ENCODE measurements around the gene BBS1. TPM values are rescaled to one million over a fixed set of nuclear protein-coding genes. Genes with fewer than 3 reads are reported as not detected.

The BBS1 gene
- total RNA-seq, 1 experiment from 2014 or later = 47.1 TPM

- Histone ChIP-seq H3K4me3 (ENCODE audit: low read depth, low read length) (no peak overlapping the region), H3K27me3 (replicated peaks; ENCODE audit: control insufficient read depth, insufficient read depth, low read length) (no peaks in the 10 kb centered on the region; the same call in 1 of the 2 replicates), H3K36me3 (ENCODE audit: control insufficient read depth, insufficient read depth, low read length) (no peaks in the 10 kb centered on the region), H3K4me1 (peaks cover 19% of the 10 kb centered on the region), H3K9me3 (peaks cover 4% of the 10 kb centered on the region; the same call in 1 of the 2 replicates)
- BruUV-seq (replicated peaks) = no TSS peak
- no peaks in the 10 kb centered on the region for H3K27me3 Mint-ChIP-seq (ENCODE audit: insufficient read depth, unreplicated experiment)
- H3K9me3 Mint-ChIP-seq (ENCODE audit: unreplicated experiment) = peaks cover 17% of the 10 kb centered on the region
- peak in 1 of 2 experiments; percentile 47 for DNase-seq
- H3K4me3 Mint-ChIP-seq (ENCODE audit: unreplicated experiment) = no peak overlapping the region
- H3K36me3 Mint-ChIP-seq (ENCODE audit: insufficient read depth, unreplicated experiment) = peaks cover 6% of the 10 kb centered on the region
- CTCF ChIA-PET = interaction anchor here (0.9 to 3.4 kb wide), 3 partner anchors 26 to 49 kb away, joined by 4 to 65 read pairs (median 7); partner anchors contain the start of gene MRPL11
- no peak overlapping the region for H3K27ac Mint-ChIP-seq (ENCODE audit: unreplicated experiment)
- no peak for TF ChIP-seq CTCF (IDR thresholded peaks at IDR 0.05; ENCODE audit: insufficient read depth in 1 of 2, low read depth in 1 of 2, low read length in 1 of 2, severe bottlenecking in 1 of 2, unreplicated experiment in 1 of 2)
- intact Hi-C loops (cut with micrococcal nuclease; ENCODE audit: unreplicated experiment) = no loop called here
- peaks cover 17% of the 10 kb centered on the region for H3K4me1 Mint-ChIP-seq (ENCODE audit: low read depth, unreplicated experiment)
- POLR2A ChIA-PET = interaction anchor here (3.1 kb wide), 1 partner anchor 15 kb away, joined by 98 read pairs; the partner anchor contains the start of gene DPP3
These were observed 45.5 kb upstream of the BBS1 start for GRCh38 chr11:66464916-66465315.

- H3K36me3 Mint-ChIP-seq (ENCODE audit: insufficient read depth, unreplicated experiment) = peaks cover 11% of the 10 kb centered on the region
- CTCF ChIA-PET = interaction anchor here (0.9 to 3.4 kb wide), 7 partner anchors 26 to 213 kb away, joined by 4 to 65 read pairs (median 10); partner anchors contain the start of genes CCDC87, MRPL11 and RBM4B
These were observed 44.8 kb upstream of the BBS1 start for GRCh38 chr11:66465373-66466224.

More at GRCh38 chr11:66465373-66466224, 44.8 kb upstream of the BBS1 start:
- Histone ChIP-seq H3K4me1 (peaks cover 19% of the 10 kb centered on the region), H3K36me3 (ENCODE audit: control insufficient read depth, insufficient read depth, low read length) (no peaks in the 10 kb centered on the region), H3K9me3 (peaks cover 4% of the 10 kb centered on the region; the same call in 1 of the 2 replicates), H3K4me3 (ENCODE audit: low read depth, low read length) (no peak overlapping the region), H3K27me3 (replicated peaks; ENCODE audit: control insufficient read depth, insufficient read depth, low read length) (no peaks in the 10 kb centered on the region; the same call in 1 of the 2 replicates)
- no peak for TF ChIP-seq CTCF (IDR thresholded peaks at IDR 0.05; ENCODE audit: insufficient read depth in 1 of 2, low read depth in 1 of 2, low read length in 1 of 2, severe bottlenecking in 1 of 2, unreplicated experiment in 1 of 2)
- H3K9me3 Mint-ChIP-seq (ENCODE audit: unreplicated experiment) = peaks cover 17% of the 10 kb centered on the region
- DNase-seq = no peak
- BruUV-seq (replicated peaks) = no TSS peak
- peak overlapping the region; percentile 90 for H3K4me3 Mint-ChIP-seq (ENCODE audit: unreplicated experiment)
- POLR2A ChIA-PET = interaction anchor here (1.1 to 3.1 kb wide), 2 partner anchors 14 to 150 kb away, joined by 16 to 98 read pairs; partner anchors contain the start of gene DPP3
- no peaks in the 10 kb centered on the region for H3K27me3 Mint-ChIP-seq (ENCODE audit: insufficient read depth, unreplicated experiment)
- intact Hi-C loops (cut with micrococcal nuclease; ENCODE audit: unreplicated experiment) = loop anchor here (1.0 kb wide), 3 partner anchors 15 to 47 kb away; partner anchors contain the start of gene DPP3
- H3K4me1 Mint-ChIP-seq (ENCODE audit: low read depth, unreplicated experiment) = peaks cover 17% of the 10 kb centered on the region
- peak overlapping the region; percentile 62 for H3K27ac Mint-ChIP-seq (ENCODE audit: unreplicated experiment)

All from Caco-2 (cell line).